Keratinocyte (primary cell): ENCODE data around the gene GSTM4. TPM values are rescaled to one million over a fixed set of nuclear protein-coding genes. Genes with fewer than 3 reads are reported as not detected.

ENCODE experiments used
- DNase-seq: peaks from one replicate; pipeline ENCODE4 v3.0.0-alpha.2; 2011; ENCODE audit warnings: low read depth, missing footprints, low spot score
- FAIRE-seq: peaks from 2 replicates; lab custom pipeline; 2011; peaks lifted over from hg19 to GRCh38; lab: Jason Lieb, UNC
- H2AFZ ChIP-seq: 2 replicates; pipeline ENCODE4 v1.6.0; 2012; ENCODE audit warnings: low read length, control low read depth, inconsistent platforms; ENCODE audit not compliant: control insufficient read depth
- H3K27ac ChIP-seq: 2 replicates; pipeline ENCODE4 v1.5.1; 2011; ENCODE audit warnings: low read length; ENCODE audit not compliant: control insufficient read depth, insufficient read depth
- H3K27me3 ChIP-seq: 3 replicates; pipeline ENCODE4 v1.6.0; 2011; ENCODE audit warnings: low read length; ENCODE audit not compliant: control insufficient read depth, insufficient read depth; ENCODE audit errors: extremely low read depth
- H3K36me3 ChIP-seq, 2 experiments: 2 replicates in 1 of 2; 3 replicates in 1 of 2; pipeline ENCODE4 v1.5.1; 2011; ENCODE audit warnings: low read length in 2 of 2, mild to moderate bottlenecking in 1 of 2; ENCODE audit not compliant: control insufficient read depth in 2 of 2, insufficient read depth in 2 of 2; ENCODE audit errors: extremely low read depth in 1 of 2
- H3K4me1 ChIP-seq: 3 replicates; pipeline ENCODE4 v1.5.1; 2011; ENCODE audit warnings: low read length; ENCODE audit not compliant: control insufficient read depth, insufficient read depth; ENCODE audit errors: extremely low read depth
- H3K4me2 ChIP-seq: 3 replicates; pipeline ENCODE4 v1.6.0; 2011; ENCODE audit warnings: low read depth, low read length; ENCODE audit not compliant: control insufficient read depth, insufficient read depth; ENCODE audit errors: extremely low read depth
- H3K4me3 ChIP-seq, 3 experiments: fragments of 200-600 bp in 1 of 3; sonication (generic) in 1 of 3; 2 replicates in 2 of 3; 3 replicates in 1 of 3; pipeline ENCODE4 v1.5.1; 2011 to 2016; ENCODE audit warnings: low read length in 3 of 3, mild to moderate bottlenecking in 3 of 3, control low read depth in 2 of 3, inconsistent platforms in 1 of 3, low read depth in 1 of 3, mixed read lengths in 1 of 3, mixed run types in 1 of 3, moderate library complexity in 1 of 3; ENCODE audit not compliant: control insufficient read depth in 2 of 3, insufficient read depth in 2 of 3; ENCODE audit errors: extremely low read depth in 1 of 3
- H3K79me2 ChIP-seq: 2 replicates; pipeline ENCODE4 v1.6.0; 2012; ENCODE audit warnings: low read length; ENCODE audit not compliant: control insufficient read depth, insufficient read depth
- H3K9ac ChIP-seq: 3 replicates; pipeline ENCODE4 v1.6.0; 2011; ENCODE audit warnings: low read length; ENCODE audit not compliant: control insufficient read depth, insufficient read depth; ENCODE audit errors: extremely low read depth
- H3K9me1 ChIP-seq: 3 replicates; pipeline ENCODE4 v1.6.0; 2011; ENCODE audit warnings: low read length; ENCODE audit not compliant: control insufficient read depth, insufficient read depth; ENCODE audit errors: extremely low read depth
- H3K9me3 ChIP-seq: 2 replicates; pipeline ENCODE4 v1.5.1; 2012; ENCODE audit warnings: low read depth, low read length; ENCODE audit not compliant: control insufficient read depth
- H4K20me1 ChIP-seq: 3 replicates; pipeline ENCODE4 v1.6.0; 2011; ENCODE audit warnings: low read length; ENCODE audit not compliant: control insufficient read depth, insufficient read depth; ENCODE audit errors: extremely low read depth
- CTCF ChIP-seq, 3 experiments: IDR thresholded peaks in 1 of 3; conservative IDR thresholded peaks in 1 of 3; optimal IDR thresholded peaks in 1 of 3; 2 replicates in 2 of 3; 3 replicates in 1 of 3; pipeline versions ENCODE3 to v1.5.1; 2011; ENCODE audit warnings: low read length in 3 of 3, mild to moderate bottlenecking in 3 of 3, moderate library complexity in 2 of 3, control low read depth in 1 of 3, inconsistent platforms in 1 of 3; ENCODE audit not compliant: insufficient read depth in 2 of 3; ENCODE audit errors: extremely low read depth in 1 of 3
- EZH2 ChIP-seq: IDR thresholded peaks from one replicate; pipeline ENCODE4 v1.6.1; 2012; ENCODE audit warnings: inconsistent platforms, mild to moderate bottlenecking, low read length, moderate library complexity
- dilution Hi-C: fragments of 300-500 bp; cut with MboI; formaldehyde crosslinking; loops from one replicate; pipeline ENCODE4 v1.7.0; 2020; ENCODE audit warnings: low sequenced_read_pairs; ENCODE audit not compliant: extremely low pct_ligation_motif_present
- polyA plus RNA-seq, 5 experiments: library from polyadenylated mRNA; depleted of rRNA in 3 of 5; stranded (reverse) in 3 of 5; stranded (forward) in 1 of 5; unstranded in 1 of 5; fragments of >200 nt; gene quantifications; 1 replicate in 1 of 5; 2 replicates in 3 of 5; 3 replicates in 1 of 5; pipeline versions ENCODE4 v1.2.1 to v1.2.3, GENCODE V29; 2011 to 2012; ENCODE audit warnings: missing spikeins in 2 of 5, low read depth in 1 of 5, low replicate concordance in 1 of 5

Gene GSTM4
- polyA plus RNA-seq, 1 donor (not counting 4 experiments of a cell fraction or from before 2014, with no cell fraction given), result 15.9 TPM

DNA sequence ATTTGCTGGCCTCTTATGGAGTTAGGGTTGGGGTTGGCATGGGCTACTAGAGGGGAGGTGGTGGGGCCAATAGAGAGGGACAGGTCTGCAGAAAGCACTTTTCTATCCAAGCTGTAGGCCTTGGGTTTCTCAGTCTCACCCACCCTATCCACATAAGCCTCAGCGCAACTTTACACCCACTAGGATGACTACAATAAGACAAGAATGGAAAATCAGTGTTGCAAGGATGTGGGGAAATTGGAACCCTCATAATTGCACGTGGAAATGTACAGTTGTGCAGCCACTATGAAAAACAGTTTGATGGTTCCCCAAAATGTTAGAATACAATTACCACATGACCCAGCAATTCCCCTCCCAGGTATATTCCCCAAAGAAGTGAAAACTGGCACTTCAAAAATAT, 14.0 kb upstream of the GSTM4 start:
- FAIRE-seq (no peak), DNase-seq (no peak)
- H3K79me2 ChIP-seq, result no peaks in the 10 kb centered on the region
- TF ChIP-seq EZH2 (no peak), CTCF (optimal IDR thresholded peaks at IDR 0.05 in 1 of 3, IDR thresholded peaks at IDR 0.05 in 1 of 3, conservative IDR thresholded peaks at IDR 0.05 in 1 of 3; ENCODE audit: extremely low read depth in 1 of 3, insufficient read depth in 2 of 3, low read length in 3 of 3) (no peak)
- no peak overlapping the region for H2AFZ ChIP-seq
- H3K27me3 ChIP-seq, result no peaks in the 10 kb centered on the region
- no peak overlapping the region for H3K9ac ChIP-seq
- no peak overlapping the region for H3K4me2 ChIP-seq
- dilution Hi-C loops, result no loop called here
- no peaks in the 10 kb centered on the region for H3K36me3 ChIP-seq
- no peaks in the 10 kb centered on the region for H3K9me3 ChIP-seq
- H3K9me1 ChIP-seq, result no peaks in the 10 kb centered on the region
- no peak overlapping the region for H3K4me3 ChIP-seq
- no peaks in the 10 kb centered on the region for H4K20me1 ChIP-seq
- H3K27ac ChIP-seq, result no peak overlapping the region
- H3K4me1 ChIP-seq, result no peaks in the 10 kb centered on the region

DNA sequence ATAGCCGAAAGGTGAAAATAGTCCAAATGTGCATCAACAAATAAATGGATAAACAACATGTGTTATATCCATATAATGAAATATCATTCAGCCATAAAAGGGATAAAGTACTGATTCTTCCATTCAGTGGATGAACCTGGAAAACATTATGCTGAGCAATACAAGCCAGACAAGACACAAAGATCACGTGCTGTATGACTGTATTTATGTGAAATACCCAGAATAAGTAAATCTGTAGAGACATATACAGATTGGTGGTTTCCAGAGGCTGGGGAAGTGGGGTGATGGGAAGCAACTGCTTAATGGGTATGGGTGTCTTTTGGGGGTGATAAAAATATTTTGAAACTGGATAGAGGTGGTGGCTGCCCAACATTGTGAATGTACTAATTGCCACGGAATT, 13.3 kb upstream of the GSTM4 start:
- Histone ChIP-seq H3K27me3 (no peaks in the 10 kb centered on the region), H3K4me3 (no peak overlapping the region), H3K4me2 (no peak overlapping the region), H3K9ac (no peak overlapping the region), H3K27ac (no peak overlapping the region), H3K9me1 (no peaks in the 10 kb centered on the region), H4K20me1 (no peaks in the 10 kb centered on the region), H3K4me1 (no peaks in the 10 kb centered on the region), H3K9me3 (no peaks in the 10 kb centered on the region), H3K36me3 (no peaks in the 10 kb centered on the region), H2AFZ (no peak overlapping the region), H3K79me2 (no peaks in the 10 kb centered on the region)
- no peak for FAIRE-seq
- dilution Hi-C loops, result no loop called here
- TF ChIP-seq CTCF (optimal IDR thresholded peaks at IDR 0.05 in 1 of 3, IDR thresholded peaks at IDR 0.05 in 1 of 3, conservative IDR thresholded peaks at IDR 0.05 in 1 of 3; ENCODE audit: extremely low read depth in 1 of 3, insufficient read depth in 2 of 3, low read length in 3 of 3), result no peak
- TF ChIP-seq EZH2, result no peak
- DNase-seq, result no peak
